Measurements from ENCODE around the gene FOXL1.

Gene FOXL1

GRCh38 chr16:86566966-86567700, 11.2 kb upstream of the FOXL1 start:
- TF ChIP-seq SIN3A (IDR thresholded peaks at IDR 0.05; ENCODE audit: borderline replicate concordance, insufficient read depth, low read length) (no peak), FOXP2 (optimal IDR thresholded peaks at IDR 0.05; ENCODE audit: borderline replicate concordance, extremely low read depth, extremely low read length, insufficient read depth) (no peak), POLR2AphosphoS5 (IDR thresholded peaks at IDR 0.05; ENCODE audit: low read depth, low read length) (no peak), TAF1 (IDR thresholded peaks at IDR 0.05; ENCODE audit: borderline replicate concordance, insufficient read depth, low read length) (0 out of 2 replicates have a peak, but pooled peaks have one; percentile 1), REST (IDR thresholded peaks at IDR 0.05; ENCODE audit: insufficient read depth in 1 of 2, low read depth in 2 of 2, low read length in 2 of 2) (no peak)

- TF ChIP-seq POLR2AphosphoS5 (IDR thresholded peaks at IDR 0.05; ENCODE audit: low read depth, low read length) (no peak), FOXP2 (optimal IDR thresholded peaks at IDR 0.05; ENCODE audit: borderline replicate concordance, extremely low read depth, extremely low read length, insufficient read depth) (no peak), TAF1 (IDR thresholded peaks at IDR 0.05; ENCODE audit: borderline replicate concordance, insufficient read depth, low read length) (no peak), SIN3A (IDR thresholded peaks at IDR 0.05; ENCODE audit: borderline replicate concordance, insufficient read depth, low read length) (no peak), REST (IDR thresholded peaks at IDR 0.05; ENCODE audit: insufficient read depth in 1 of 2, low read depth in 2 of 2, low read length in 2 of 2) (no peak)
These were observed 10.4 kb upstream of the FOXL1 start for GRCh38 chr16:86567701-86568581.

- TF ChIP-seq POLR2AphosphoS5 (IDR thresholded peaks at IDR 0.05; ENCODE audit: low read depth, low read length): no peak
- TF ChIP-seq TAF1 (IDR thresholded peaks at IDR 0.05; ENCODE audit: borderline replicate concordance, insufficient read depth, low read length): no peak
- TF ChIP-seq REST (IDR thresholded peaks at IDR 0.05; ENCODE audit: insufficient read depth in 1 of 2, low read depth in 2 of 2, low read length in 2 of 2): no peak
- TF ChIP-seq FOXP2 (optimal IDR thresholded peaks at IDR 0.05; ENCODE audit: borderline replicate concordance, extremely low read depth, extremely low read length, insufficient read depth): no peak
- no peak for TF ChIP-seq SIN3A (IDR thresholded peaks at IDR 0.05; ENCODE audit: borderline replicate concordance, insufficient read depth, low read length)
These were observed 9.4 kb upstream of the FOXL1 start for GRCh38 chr16:86568677-86569623.

GRCh38 chr16:86569701-86570447, 8.5 kb upstream of the FOXL1 start:
- TF ChIP-seq FOXP2 (optimal IDR thresholded peaks at IDR 0.05; ENCODE audit: borderline replicate concordance, extremely low read depth, extremely low read length, insufficient read depth) (no peak), POLR2AphosphoS5 (IDR thresholded peaks at IDR 0.05; ENCODE audit: low read depth, low read length) (no peak), REST (IDR thresholded peaks at IDR 0.05; ENCODE audit: insufficient read depth in 1 of 2, low read depth in 2 of 2, low read length in 2 of 2) (no peak), TAF1 (IDR thresholded peaks at IDR 0.05; ENCODE audit: borderline replicate concordance, insufficient read depth, low read length) (no peak), SIN3A (IDR thresholded peaks at IDR 0.05; ENCODE audit: borderline replicate concordance, insufficient read depth, low read length) (no peak; the same call in 1 of the 2 replicates)

Measured in PFSK-1 (cell line).